GM08714 (cell line): ENCODE results near the gene CCDC8.

Experiments used
- H3K4me3 ChIP-seq: fragments of 200-500 bp; sonication (Bioruptor generic); 2 replicates; pipeline ENCODE4 v1.5.1; 2014; ENCODE audit warnings: mild to moderate bottlenecking, low read length, inconsistent platforms
- ZNF274 ChIP-seq: IDR thresholded peaks from 2 replicates; pipeline ENCODE4 v1.6.1; 2012; ENCODE audit warnings: mild to moderate bottlenecking, low read depth, low read length

The CCDC8 gene, protein sequence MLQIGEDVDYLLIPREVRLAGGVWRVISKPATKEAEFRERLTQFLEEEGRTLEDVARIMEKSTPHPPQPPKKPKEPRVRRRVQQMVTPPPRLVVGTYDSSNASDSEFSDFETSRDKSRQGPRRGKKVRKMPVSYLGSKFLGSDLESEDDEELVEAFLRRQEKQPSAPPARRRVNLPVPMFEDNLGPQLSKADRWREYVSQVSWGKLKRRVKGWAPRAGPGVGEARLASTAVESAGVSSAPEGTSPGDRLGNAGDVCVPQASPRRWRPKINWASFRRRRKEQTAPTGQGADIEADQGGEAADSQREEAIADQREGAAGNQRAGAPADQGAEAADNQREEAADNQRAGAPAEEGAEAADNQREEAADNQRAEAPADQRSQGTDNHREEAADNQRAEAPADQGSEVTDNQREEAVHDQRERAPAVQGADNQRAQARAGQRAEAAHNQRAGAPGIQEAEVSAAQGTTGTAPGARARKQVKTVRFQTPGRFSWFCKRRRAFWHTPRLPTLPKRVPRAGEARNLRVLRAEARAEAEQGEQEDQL

DNA sequence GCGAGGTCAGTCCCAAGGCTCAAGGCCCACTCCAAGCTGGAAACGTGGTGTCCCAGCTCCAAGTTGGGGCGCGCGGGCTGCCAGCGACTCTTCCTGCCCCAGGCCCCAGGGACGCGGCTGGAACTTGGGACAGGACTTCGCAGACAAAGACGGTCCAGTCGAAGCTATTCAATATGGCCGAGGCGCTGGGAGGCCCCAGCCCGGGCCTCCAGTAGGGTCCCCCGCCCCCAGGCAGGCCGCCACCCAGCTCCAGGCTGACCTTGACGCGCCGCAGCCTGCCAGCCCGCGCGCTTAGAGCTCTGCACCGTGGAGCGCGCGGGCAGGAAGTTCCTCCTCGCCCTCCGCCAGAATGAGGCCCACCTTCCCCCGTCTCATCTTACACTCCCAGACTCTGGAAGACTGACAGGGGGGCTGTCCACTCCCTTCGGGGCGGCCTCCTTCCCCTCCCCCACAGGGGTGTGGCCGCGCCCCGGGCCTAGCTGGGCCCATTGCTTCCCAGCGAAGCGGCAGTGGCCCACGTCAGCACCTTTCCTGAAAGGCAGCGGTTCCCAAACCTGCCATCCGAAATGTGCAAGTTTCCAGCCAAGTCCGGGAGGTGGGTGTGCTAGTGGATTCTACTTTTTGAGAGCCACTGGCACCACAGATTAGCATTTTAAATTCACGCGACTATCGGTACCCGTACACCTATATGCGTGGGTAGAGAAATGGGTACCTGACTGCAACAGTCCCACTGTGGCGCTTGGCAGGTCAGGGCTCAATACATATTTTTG, at the start of gene CCDC8:
Gene CCDC8, minus strand, starts transcription at position 303 of the 770 bp plus-strand sequence. CDS start 754 bp downstream, outside the sequence.
- peak within 1 kb of the TSS; percentile 10; the same call in 1 of the 2 replicates for H3K4me3 ChIP-seq
- no peak for TF ChIP-seq ZNF274

DNA sequence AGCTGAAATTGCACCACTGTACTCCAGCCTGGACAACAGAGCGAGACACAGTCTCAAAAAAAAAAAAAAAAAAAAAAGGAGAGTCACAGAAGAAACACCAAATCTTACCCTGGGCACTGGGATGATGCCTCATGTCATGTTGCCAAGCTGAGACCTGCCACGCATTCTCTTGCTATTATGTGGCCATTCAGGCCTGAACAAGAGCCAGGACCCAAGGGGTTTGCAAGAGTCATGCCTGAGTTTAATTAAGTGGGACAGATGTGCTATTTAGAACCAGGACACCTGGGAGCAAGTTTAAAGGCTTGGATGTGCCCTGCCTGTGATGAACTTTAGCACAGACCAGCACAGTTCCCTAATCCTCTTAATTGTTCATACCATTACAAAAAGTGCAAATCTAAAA, 48.2 kb upstream of the CCDC8 start:
- no peak overlapping the region for H3K4me3 ChIP-seq
- TF ChIP-seq ZNF274 = no peak

DNA sequence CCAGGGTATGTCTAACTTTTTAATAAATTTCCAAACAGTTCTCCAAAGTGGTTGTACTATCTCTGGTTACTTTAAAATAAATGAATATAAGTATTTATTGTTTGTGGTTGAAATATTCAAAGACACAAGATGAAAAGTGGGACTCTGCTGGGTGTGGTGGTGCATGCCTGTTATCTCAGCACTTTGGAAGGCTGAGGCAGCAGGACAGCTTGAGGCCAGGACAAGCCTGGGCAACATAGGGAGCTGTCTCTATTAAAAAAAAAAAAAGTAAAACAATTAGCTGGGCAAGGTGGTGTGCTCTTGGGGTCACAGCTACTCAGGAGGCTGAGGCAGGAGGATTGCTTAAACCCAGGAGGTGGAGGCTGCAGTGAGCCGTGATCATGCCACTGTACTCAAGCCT, 47.6 kb upstream of the CCDC8 start:
- TF ChIP-seq ZNF274 = no peak
- H3K4me3 ChIP-seq = no peak overlapping the region

DNA sequence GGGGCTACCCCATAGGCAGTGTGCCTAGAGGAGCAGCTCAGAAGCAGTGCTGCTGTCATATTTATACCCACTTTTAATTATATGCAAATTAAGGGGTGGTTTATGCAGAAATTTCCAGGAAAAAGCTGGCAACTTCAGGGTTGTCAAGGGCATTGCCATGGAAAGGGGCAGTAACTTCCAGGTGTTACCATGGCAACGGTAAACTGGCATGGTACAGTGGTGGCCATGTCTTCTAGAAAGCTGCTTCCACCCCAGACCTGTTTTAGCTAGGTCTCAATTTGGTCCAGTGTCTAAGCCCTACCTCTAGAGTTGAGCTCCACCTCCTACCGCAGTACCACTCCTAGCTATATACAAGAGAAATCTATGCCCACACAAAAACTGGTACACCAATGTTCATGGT, 46.7 kb upstream of the CCDC8 start:
- no peak for TF ChIP-seq ZNF274
- no peak overlapping the region for H3K4me3 ChIP-seq

DNA sequence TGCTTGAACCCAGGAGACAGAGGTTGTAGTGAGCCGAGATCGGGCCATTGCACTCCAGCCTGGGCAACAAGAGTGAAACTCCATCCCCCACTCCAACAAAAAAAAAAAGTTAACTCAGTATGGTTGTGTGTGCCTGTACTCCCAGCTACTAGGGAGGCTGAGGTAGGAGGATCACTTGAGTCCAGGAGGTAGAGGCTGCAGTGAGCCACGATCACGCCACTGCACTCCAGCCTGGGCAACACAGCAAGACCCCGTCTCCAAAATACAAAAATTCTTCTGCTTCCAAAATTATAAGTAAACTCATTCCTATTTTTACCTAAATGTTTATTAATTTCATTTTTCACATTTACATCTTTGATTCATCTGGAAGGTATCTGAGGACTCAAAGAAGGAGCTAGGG, 43.6 kb upstream of the CCDC8 start:
- no peak for TF ChIP-seq ZNF274
- H3K4me3 ChIP-seq = no peak overlapping the region

DNA sequence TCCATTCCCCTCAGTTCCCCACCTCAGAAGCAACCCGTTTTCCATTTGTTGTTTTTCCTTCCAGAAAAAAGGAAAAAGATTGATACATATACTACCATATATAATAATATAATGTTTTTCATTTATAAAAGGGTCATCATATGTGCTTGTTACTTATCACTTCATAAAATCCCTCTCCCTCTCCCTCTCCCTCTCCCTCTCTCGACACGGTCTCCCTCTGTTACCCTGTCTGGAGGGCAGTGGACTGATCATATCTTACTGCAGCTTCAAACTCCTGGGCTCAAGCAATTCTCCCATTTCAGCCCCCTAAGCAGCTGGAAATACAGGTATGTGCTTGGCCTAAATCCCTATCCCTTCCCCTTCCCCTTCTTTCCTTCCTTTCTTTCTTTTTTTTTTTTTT, 40.9 kb upstream of the CCDC8 start:
- no peak for TF ChIP-seq ZNF274
- H3K4me3 ChIP-seq = no peak overlapping the region

DNA sequence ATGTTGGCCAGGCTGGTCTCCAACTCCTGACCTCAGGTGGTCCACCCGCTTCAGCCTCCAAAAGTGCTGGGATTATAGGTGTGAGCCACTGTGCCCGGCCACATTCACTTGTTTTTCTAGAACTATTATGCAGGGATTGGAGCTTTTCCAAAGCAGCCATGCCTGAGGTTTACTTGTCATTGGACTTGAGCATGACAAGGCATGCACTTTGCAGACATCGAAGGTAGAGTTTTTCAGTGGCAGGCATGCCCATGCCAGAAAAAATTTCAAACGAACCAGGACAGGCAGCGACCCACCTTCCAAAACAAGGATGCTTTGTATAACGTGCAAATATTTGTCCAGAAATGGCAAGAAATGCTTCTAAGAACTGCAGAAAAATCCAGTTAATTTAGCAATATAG, 40.3 kb upstream of the CCDC8 start:
- H3K4me3 ChIP-seq = no peak overlapping the region
- no peak for TF ChIP-seq ZNF274

DNA sequence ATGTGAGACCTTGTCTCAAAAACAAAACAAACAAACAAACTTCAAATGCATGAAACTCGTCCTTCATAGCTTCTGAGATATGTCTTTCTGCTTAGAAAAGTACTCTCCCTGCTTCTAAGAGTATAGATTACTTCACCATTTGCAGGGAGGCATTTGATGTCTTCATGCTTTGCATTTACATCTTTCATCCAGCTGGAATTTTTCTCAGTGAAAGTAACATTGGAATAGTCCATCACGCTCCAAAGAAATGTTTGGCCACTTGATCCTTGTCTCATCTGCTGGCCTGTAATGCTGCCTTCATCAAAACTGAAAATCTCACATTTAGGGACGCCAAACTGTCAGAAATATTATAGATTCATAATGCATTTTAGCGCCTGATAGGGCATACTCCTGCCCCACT, 38.8 kb upstream of the CCDC8 start:
- no peak overlapping the region for H3K4me3 ChIP-seq
- no peak for TF ChIP-seq ZNF274

DNA sequence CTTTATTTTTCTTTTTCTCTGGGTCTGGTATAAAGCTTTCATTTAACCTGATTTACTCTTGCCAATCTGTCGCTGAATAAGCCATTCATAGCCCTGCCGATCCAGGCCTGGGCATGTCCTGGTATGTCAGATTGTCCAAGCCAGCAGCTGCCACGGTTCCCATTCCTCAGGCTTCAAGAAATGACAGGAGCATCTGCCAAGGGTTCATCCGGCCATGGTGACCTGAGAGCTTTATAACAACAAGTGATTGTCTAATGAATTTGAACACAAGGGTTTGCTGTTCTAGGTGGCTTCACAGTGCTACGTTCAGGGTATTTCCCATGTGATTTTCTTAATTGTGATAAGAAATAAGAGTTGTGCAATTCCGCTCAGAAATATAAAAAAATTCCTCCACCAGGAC, 38.0 kb upstream of the CCDC8 start:
- no peak overlapping the region for H3K4me3 ChIP-seq
- no peak for TF ChIP-seq ZNF274

DNA sequence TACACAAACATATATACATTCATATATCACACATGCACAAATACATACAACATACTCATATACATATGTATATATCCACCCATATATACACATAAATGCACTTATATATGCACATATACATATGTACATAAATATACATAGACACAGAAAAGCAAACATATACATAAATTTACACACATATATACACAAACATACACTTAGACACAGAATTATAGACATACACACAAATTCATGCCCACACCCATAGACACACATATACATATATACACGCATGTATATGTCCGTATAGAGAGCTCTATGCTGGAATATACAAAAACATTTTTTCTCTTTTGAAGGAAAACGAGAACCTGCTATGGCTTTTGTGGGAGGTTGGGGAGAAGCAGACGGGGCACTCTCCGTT, 37.4 kb upstream of the CCDC8 start:
- no peak for TF ChIP-seq ZNF274
- H3K4me3 ChIP-seq = no peak overlapping the region

DNA sequence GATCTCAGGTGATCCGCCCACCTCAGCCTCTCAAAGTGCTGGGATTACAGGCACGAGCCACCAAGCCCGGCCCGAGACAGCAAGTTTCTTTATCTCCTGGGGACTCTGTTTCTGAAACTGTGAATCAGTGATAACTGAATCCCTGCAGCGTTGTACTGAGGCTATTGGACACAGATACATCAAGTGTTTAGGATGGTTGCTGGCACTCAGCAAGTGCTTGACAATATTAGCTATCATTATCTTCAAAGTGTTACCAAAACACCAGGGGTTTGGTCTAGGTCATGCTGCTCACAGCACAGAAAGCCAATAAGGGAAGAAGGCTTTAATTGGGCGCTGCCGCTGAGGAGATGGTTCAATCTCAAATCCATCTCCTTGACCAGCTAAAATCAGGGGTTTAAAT, 35.9 kb upstream of the CCDC8 start:
- H3K4me3 ChIP-seq = no peak overlapping the region
- no peak for TF ChIP-seq ZNF274

DNA sequence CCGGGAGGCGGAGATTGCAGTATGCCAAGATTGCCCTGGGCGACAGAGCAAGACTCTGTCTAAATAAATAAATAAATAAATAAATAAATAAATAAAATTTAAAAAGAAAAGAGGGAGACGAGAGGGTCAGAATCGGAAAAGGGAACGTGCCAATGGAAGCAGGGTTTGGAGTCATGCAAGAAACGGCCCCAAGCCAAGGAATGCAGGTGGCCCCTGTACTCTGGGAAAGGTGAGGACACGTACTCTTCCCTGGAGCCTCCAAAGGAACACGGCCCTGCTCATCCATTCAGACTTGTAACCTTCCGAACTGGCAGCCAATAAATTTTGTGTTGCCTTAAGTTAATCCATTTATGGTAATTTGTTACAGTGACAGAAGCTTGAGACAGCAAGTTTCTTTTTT, 35.2 kb upstream of the CCDC8 start:
- no peak for TF ChIP-seq ZNF274
- no peak overlapping the region for H3K4me3 ChIP-seq

DNA sequence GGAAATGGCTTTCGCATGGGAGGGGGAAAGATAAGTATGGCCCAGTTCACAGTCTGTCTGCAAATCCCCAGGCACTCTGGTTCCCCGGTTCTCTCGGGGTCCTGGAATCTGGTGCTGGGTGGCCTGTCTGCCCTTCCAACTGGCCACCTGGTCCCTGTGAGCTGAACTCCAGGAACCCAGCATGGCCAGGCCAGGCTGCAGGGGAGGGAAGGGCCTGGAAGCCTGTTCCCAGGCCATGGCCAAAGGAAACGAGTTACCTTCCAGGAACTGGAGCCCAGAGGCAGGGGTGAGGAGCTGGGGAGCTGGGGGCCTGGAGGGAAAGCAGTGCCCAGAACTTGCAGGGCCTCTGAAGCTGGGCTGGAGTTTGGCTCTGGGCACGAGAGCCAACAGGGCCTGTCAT, 34.5 kb upstream of the CCDC8 start:
- H3K4me3 ChIP-seq = no peak overlapping the region
- no peak for TF ChIP-seq ZNF274

DNA sequence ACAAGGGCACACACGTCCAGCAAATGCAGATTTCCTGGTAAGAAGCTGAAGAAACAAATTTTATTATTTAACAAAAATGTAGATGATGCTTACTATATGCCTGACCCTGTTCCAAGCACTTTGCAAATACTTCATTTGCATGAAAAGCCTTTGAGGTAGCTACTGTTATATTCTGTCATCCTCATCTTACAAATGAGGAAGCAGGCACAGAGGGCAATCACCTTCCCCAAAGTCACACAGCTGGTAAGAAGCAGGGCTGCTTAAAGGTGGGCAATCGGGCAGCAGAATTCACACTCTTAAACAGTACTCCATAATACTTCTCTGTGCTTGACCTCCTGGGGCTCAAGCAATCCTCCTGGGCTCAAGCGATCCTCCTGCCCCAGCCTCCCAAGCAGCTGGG, 33.6 kb upstream of the CCDC8 start:
- TF ChIP-seq ZNF274 = no peak
- no peak overlapping the region for H3K4me3 ChIP-seq

DNA sequence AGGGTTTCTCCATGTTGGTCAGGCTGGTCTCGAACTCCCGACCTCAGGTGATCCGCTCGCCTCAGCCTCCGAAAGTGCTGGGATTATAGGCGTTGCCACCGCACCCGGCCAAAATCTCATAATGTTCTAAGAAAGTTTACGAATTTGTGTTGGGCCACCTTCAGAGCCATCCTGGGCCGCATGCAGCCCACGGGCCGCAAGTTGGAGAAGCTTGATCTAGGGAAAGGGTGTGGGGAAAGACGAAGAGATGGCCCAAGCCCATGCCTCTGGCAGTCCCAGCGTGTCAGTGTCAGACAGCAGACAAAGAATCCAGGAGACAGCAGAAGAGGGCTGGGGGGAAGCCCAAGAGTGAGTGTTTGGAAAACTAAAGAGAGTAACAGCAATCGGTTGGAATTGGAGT, 32.7 kb upstream of the CCDC8 start:
- no peak for TF ChIP-seq ZNF274
- no peak overlapping the region for H3K4me3 ChIP-seq
